Urinary bladder (tissue), 4 donors: ENCODE results near the gene TMEM181. TPM values are rescaled to one million over a fixed set of nuclear protein-coding genes. Genes with fewer than 3 reads are reported as not detected.

Source experiments
- DNase-seq: peaks from one replicate; pipeline ENCODE4 v3.0.0-alpha.2; 2015; ENCODE audit errors: extremely low spot score
- H3K27ac ChIP-seq: one replicate; pipeline ENCODE4 v1.5.1; 2013; ENCODE audit warnings: low read depth, mild to moderate bottlenecking, moderate library complexity
- H3K36me3 ChIP-seq: one replicate; pipeline ENCODE4 v1.6.1; 2013; ENCODE audit warnings: mild to moderate bottlenecking, moderate library complexity; ENCODE audit not compliant: insufficient read depth
- H3K4me1 ChIP-seq: one replicate; pipeline ENCODE4 v1.6.1; 2013; ENCODE audit warnings: mild to moderate bottlenecking, moderate library complexity; ENCODE audit not compliant: insufficient read depth
- H3K4me3 ChIP-seq: one replicate; pipeline ENCODE4 v1.5.1; 2013; ENCODE audit warnings: low read depth, low read length
- WGBS: extraction: QIAGEN DNeasy Blood & Tissue Kit; methylation state at CpG from one replicate; pipeline ENCODE4 v1.1.7; 2013; 5-methylcytosine and 5-hydroxymethylcytosine counted together
- polyA plus RNA-seq: library from polyadenylated mRNA; stranded (reverse); fragments of 200-250 nt; gene quantifications from one replicate; pipeline ENCODE4 v1.2.3, GENCODE V29; 2013
- total RNA-seq: library from RNA; depleted of rRNA; stranded (reverse); fragments of >200 nt; gene quantifications from one replicate; pipeline ENCODE4 v1.2.3, GENCODE V29; 2014
- donor health status: healthy with polysubstance abuse.
- donor health status: healthy.

Gene TMEM181
- total and polyA plus RNA-seq, 2 donors = 23.8 to 41.4 TPM

DNA sequence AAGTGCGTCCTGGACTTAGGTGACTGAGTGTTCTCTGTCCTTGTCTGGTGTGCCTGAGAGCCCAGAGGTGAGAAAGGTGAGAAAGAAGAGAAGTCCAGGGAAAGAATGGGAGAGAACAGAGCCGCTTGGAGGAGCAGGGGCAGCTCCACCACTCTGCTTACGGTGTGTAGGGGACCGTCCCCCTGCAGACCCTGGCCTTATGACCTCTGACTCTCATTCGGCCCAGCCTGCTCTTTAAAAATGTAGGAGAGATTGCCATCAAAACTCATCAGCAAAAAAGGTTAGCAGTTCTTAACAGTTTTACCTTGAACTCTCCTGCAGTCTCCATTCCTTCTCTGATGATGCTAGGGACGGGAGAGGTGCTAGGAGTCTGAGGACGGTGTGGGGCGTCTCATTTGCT is 2.0 kb downstream of the TMEM181 start:
- 81% methylated on average over 8 of the region's 8 CpGs for WGBS
- no peak overlapping the region for H3K4me3 ChIP-seq
- H3K4me1 ChIP-seq = no peaks in the 10 kb centered on the region
- H3K36me3 ChIP-seq = no peaks in the 10 kb centered on the region
- no peak overlapping the region for H3K27ac ChIP-seq
- no peak for DNase-seq

DNA sequence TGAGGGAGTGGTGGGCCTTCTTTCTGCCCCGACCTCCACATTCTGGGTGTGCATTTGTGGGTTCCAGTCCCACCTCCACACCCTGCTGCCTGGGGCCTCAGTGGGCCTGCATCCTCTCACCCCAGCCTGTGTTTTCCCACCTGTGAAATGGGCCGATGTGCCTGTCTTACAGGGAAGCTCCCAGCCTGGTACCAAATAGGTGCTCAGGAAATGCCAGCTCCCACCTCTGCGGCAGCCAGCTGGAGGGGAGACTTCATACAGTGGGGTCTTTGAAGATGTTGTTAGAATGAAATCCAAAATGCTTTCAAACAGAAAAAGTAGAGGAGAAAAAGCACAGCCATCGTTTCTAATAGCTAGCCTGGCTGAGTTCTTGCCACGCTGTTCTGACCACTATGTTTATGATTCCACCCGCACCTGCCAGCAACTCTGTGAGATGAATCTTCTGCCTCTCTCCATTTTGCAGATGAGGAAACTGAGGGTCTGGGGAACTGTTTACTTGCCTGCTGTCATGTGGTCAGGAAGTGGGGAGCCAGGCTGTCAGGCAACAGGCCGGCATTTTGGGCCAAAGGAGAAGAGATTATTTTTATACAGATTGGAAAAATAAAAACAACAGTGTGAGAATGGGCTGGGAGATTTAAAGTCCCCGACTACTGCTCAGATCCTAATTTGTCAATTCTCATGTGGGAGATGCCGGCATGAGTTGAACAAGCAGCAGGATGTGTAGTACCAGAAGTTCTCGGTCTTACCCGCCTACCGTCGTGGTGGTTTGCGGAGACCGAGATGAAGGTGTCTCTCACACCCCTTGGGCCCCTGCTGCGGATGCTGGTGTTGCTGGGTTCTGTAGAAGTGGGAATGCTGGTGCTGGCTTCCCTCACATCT is 4.6 kb downstream of the TMEM181 start:
- no peaks in the 10 kb centered on the region for H3K36me3 ChIP-seq
- no peak overlapping the region for H3K27ac ChIP-seq
- H3K4me1 ChIP-seq = no peaks in the 10 kb centered on the region
- no peak overlapping the region for H3K4me3 ChIP-seq
- 93% methylated on average over 16 of the region's 16 CpGs for WGBS
- DNase-seq = no peak

DNA sequence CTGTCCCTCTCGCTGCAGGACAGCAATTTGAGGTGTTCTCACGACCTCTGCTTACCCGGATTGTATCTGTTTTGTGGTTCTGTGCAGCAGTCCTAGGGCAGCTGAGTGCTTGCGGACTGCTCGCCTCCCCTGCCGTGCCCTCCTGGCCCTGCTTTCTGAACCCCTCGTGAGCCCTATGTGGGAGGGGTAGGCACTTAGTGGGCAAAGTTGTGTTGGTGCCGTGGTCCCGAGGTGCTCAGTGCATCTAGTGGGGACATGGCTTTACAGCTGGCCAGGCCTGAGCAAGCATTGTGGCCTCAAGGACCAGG is 5.2 kb downstream of the TMEM181 start:
- Histone ChIP-seq H3K4me1 (no peaks in the 10 kb centered on the region), H3K27ac (no peak overlapping the region), H3K4me3 (no peak overlapping the region), H3K36me3 (no peaks in the 10 kb centered on the region)
- no peak for DNase-seq
- 87% methylated on average over 9 of the region's 9 CpGs for WGBS

DNA sequence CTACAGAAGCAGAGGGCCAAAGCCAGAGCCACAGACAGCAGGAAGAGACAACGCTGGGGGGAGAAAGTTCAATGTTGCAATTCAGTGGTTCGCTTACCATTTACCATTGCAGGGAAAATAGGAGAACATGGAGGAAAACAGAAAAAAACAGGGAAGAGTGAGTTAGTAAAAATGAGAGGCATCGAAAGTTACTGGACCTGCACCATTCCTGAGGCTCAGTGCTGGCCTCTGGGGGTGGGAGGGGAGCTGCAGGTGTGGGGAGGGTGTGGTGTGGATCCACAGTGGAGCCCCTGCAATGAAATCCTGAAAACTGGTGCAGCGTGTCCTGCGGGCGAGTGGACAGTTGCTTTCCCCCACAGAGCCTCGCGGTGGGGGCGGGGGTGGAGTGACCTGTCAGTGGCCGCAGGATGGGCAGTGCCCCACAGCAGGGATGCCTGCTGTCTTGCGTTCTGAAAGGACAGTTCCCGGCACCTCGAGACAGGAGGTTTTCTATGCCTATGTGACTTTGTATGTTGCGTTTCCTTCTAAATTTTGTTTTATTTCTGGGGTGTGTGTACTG is 5.7 kb downstream of the TMEM181 start:
- DNase-seq = no peak
- no peaks in the 10 kb centered on the region for H3K36me3 ChIP-seq
- no peak overlapping the region for H3K27ac ChIP-seq
- 94% methylated on average over 14 of the region's 14 CpGs for WGBS
- no peaks in the 10 kb centered on the region for H3K4me1 ChIP-seq
- no peak overlapping the region for H3K4me3 ChIP-seq

DNA sequence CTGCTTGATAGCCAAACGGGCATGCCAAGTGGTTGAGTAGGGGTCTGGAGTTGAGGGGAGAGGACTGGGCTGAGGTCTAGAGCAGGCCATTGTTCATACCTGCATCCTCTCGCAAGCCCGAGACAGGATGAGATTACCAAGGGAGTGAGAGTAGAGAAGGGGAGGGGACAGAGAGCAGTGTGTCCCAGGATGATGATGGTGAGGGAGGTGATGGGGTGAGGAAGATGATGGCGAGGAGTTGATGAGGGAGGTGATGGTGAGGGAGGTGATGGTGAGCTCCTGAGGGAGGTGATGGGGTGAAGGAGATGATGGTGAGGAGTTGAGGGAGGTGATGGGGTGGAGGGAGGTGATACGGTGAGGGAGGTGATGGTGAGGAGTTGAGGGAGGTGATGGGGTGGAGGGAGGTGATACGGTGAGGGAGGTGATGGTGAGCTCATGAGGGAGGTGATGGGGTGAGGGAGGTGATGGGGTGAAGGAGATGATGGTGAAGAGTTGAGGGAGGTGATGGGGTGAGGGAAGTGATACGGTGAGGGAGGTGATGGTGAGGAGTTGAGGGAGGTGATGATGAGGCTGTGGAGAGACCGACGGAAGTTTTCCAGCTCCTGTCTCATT is 6.4 kb downstream of the TMEM181 start:
- WGBS = 95% methylated on average over 9 of the region's 9 CpGs
- Histone ChIP-seq H3K36me3 (no peaks in the 10 kb centered on the region), H3K4me3 (no peak overlapping the region), H3K27ac (no peak overlapping the region), H3K4me1 (no peaks in the 10 kb centered on the region)
- DNase-seq = no peak

DNA sequence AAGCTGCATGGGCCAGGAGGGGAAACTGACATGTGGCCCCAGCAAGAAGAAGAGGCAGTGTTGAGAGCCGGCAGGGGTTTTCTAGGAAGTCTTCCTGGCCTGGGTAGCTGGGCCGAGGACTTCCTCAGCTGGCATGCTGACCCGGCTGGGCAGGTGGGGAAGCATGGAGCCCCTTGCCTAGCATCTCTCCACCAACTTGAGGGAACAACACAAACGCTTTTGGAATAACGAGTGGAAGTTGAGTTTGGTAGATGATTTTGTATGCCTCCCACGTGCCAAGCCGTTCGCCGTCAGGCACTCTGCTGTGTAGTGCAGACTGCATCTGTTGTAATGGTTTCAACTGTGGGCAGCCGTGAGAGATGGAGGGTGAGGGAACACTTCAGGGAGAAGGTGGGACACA is 7.3 kb downstream of the TMEM181 start:
- WGBS = 90% methylated on average over 10 of the region's 10 CpGs
- Histone ChIP-seq H3K4me3 (no peak overlapping the region), H3K4me1 (peaks cover 2% of the 10 kb centered on the region), H3K27ac (no peak overlapping the region), H3K36me3 (no peaks in the 10 kb centered on the region)
- DNase-seq = no peak

DNA sequence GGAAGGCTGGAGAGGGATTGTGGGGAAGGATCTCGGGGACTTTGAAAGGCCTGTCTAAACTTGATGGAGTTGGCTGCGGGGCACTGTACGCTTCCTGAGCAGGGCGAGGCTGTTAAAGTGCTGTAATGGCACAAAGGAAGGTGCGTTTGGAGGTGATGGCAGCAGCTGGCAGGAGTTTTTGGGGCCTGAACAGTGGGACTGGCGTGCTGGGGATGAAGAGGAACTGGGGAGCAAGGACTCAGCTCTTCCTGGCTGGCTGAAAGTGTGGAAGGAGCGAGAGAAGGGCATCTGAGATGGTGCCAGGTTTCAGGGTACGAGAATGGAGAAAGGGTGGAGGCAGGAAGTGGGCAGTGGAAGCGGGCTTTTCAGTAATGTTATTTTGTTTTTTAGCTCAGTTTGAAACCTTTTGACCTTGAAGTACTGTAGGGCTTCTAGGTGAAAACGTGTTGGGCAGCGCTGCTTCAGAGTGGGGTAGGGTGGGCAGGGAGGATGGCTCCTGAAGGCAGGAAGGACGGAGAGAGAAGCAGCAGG is 8.0 kb downstream of the TMEM181 start:
- 75% methylated on average over 12 of the region's 12 CpGs for WGBS
- no peak for DNase-seq

DNA sequence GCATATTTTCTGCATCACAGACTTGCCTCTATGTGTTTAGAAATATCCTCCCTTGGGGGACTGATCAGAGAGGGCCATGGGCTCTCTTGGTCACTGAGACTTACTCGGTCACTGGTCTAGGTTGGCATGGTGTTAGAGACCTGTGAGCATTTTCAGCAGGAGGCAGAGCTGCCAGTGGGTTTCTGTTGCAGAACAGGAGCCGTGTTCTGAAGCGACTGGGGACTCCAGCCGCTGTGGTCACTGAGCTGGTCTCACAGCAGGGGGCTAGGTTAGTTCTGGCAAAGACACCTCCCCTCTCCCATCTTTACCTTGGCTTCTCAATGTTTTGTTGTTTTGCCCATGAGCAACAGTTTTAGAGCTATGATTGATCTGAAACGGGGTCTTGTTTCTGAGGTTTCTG is 8.7 kb downstream of the TMEM181 start:
- H3K4me1 ChIP-seq = peaks cover 2% of the 10 kb centered on the region
- WGBS = 89% methylated on average over 5 of the region's 5 CpGs
- H3K36me3 ChIP-seq = no peaks in the 10 kb centered on the region
- DNase-seq = no peak
- no peak overlapping the region for H3K27ac ChIP-seq
- H3K4me3 ChIP-seq = no peak overlapping the region

More for the DNA sequence above, 8.0 kb downstream of the TMEM181 start:
- Histone ChIP-seq H3K4me3 (no peak overlapping the region), H3K27ac (peak overlapping the region; percentile 61), H3K36me3 (no peaks in the 10 kb centered on the region), H3K4me1 (peaks cover 2% of the 10 kb centered on the region)

DNA sequence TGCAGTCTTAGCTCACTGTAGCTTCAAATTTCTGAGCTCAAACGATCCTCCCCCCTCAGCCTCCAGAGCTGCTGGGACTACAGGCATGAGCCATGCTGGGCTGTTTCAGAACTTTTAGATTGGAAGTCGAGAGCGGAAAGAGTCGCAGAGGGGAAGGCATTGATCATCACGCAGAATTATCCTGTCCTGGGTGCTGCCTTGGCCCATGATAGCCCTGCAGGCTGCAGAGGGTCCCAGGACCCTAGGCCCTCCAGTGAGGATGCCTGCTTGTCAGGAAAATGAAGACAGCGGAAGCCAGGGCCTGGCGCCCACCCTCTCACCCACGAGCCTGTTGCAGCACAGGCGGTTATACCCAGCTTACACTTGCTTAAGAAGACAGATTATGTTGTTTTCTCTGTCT is 9.1 kb downstream of the TMEM181 start:
- Histone ChIP-seq H3K27ac (no peak overlapping the region), H3K36me3 (no peaks in the 10 kb centered on the region), H3K4me1 (peaks cover 2% of the 10 kb centered on the region), H3K4me3 (no peak overlapping the region)
- DNase-seq = no peak
- WGBS = 91% methylated on average over 9 of the region's 9 CpGs

DNA sequence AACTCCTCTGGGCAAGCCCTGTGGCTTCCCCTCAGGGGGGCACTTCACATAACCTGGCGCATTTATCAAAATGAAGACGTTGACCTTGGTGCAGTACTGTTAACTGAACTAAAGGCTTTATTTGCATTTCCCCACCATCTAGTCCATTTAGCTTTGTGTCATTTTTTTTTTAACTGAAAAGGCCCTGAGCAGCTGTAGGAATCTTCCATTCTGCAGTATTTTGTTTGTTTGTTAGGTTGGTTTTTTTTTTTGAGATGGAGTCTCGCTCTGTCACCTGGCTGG is 10.7 kb downstream of the TMEM181 start:
- DNase-seq = no peak
- Histone ChIP-seq H3K36me3 (no peaks in the 10 kb centered on the region), H3K4me3 (no peak overlapping the region), H3K4me1 (peaks cover 2% of the 10 kb centered on the region), H3K27ac (no peak overlapping the region)
- 92% methylated on average over 3 of the region's 3 CpGs for WGBS

DNA sequence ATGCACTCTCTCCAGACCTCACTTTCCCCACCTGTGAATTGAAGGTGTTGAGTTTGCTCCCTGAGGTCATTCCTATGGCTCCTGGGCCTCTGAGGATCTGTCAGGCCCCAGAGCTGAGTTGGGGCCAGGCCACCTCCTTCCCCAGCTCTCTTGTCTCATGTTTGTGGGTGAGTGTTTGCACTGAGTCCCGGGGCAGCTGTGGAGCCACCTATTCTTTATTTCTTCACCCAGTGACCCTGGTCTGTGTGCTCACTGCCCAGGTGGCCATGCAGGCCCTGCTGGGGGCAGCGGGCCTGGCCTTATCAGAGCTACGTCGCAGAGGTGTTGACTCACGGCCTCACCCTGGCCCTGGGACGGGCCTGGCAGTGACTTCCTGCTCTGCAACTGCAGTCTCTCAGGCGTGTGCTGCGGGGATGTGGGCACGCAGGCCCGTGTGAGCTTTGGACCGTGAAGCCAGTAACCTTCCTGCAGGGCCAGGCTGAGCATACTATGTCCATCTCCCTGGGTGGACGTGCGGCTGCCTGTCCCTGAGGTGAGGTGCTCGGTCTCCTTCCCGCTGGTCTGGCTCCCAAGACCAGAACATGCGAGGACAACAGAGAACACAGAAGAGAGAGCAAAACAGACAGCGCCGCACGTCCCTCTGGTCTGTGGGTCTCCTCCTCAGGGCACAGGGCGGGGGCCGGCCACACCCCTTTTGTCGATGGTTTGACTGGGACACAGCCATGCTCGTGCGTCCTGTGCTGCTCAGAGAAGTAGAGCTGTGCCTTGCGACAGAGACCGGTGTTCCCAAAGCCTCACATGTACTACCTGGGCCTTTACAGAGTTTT is 12.1 kb downstream of the TMEM181 start:
- peaks cover 2% of the 10 kb centered on the region for H3K4me1 ChIP-seq
- H3K4me3 ChIP-seq = no peak overlapping the region
- 81% methylated on average over 26 of the region's 26 CpGs for WGBS
- peak overlapping the region; percentile 57 for H3K27ac ChIP-seq
- H3K36me3 ChIP-seq = no peaks in the 10 kb centered on the region
- no peak for DNase-seq

DNA sequence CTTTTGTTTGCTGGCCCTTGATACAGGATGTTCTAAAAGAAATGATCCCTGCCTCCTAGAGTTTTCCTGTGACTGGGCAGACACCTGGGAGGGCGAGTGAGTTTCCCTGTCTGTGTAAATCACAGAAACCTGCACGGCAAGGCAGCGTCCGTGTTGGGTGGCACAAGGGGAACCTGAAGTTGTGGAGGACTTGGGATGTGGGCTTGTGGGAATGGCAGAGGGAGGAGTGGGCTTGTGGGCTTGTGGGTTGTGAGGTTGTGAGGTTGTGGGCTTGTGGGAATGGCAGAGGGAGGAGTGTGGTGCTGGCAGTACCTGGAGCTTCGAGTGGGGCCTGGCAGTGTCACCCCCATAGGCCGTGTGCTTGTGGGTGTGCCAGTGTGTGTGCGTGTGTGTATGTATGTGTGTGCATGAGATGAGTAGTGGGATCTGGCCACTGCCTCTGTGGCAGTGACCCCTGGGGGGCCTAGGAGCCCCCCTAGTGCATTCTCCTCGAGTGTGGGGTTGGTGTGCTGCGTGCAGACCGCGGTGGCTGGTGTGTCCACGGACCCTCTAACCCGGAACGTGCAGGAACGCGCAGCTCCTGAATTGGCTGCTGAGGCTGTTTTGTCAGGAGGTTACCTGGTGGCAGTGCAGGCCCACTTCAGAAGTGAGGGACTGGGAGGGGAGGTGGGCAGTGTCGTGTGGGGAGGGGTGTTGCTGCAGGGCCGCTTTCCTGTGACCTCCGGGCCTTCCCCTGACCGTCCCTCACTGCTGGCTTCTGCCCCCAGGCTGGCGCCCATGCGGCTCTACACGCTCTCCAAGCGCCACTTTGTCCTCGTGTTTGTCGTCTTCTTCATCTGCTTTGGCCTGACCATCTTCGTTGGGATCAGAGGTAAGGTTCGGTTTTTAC is 13.0 kb downstream of the TMEM181 start:
- Histone ChIP-seq H3K27ac (peak overlapping the region; percentile 57), H3K4me3 (no peak overlapping the region), H3K36me3 (no peaks in the 10 kb centered on the region), H3K4me1 (peaks cover 2% of the 10 kb centered on the region)
- DNase-seq = no peak
- 91% methylated on average over 28 of the region's 28 CpGs for WGBS

DNA sequence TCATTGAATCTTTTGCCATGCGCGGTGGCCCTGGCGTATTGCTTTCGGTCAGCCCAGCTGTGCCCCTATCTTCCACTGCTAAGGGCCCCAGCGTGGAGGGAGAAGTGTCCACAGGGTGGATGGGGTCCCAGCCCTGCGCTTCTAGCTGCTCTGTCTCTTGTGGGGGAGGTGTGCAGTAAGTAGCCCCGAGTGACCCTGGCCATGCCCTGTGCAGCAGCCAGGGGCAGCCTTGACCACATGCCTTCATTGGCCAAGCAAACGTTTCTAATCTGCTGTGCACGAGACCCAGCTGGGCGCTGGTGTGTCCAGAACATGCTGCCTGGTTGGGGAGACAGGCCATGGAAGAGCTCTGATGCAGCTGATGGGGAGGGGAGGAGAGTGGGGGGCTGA is 13.6 kb downstream of the TMEM181 start:
- 84% methylated on average over 10 of the region's 10 CpGs for WGBS
- Histone ChIP-seq H3K4me1 (peaks cover 2% of the 10 kb centered on the region), H3K27ac (no peak overlapping the region), H3K36me3 (no peaks in the 10 kb centered on the region), H3K4me3 (no peak overlapping the region)
- no peak for DNase-seq
